OCI-LY1 (cell line): Measurements from ENCODE around the gene NDUFS7.

Source experiments
- H2AFZ ChIP-seq: fragments of 200-600 bp; sonication (generic), shearing (Covaris generic); 2 replicates; pipeline ENCODE4 v1.6.0; 2014; ENCODE audit warnings: antibody characterized with exemption, mild to moderate bottlenecking, low read length
- H3F3A ChIP-seq: fragments of 200-600 bp; sonication (generic), shearing (Covaris generic); 2 replicates; pipeline ENCODE4 v1.6.0; 2014; ENCODE audit warnings: mild to moderate bottlenecking, antibody characterized with exemption, low read length, moderate library complexity; ENCODE audit not compliant: insufficient read depth
- H3K27ac ChIP-seq: fragments of 200-600 bp; sonication (generic); 2 replicates; pipeline ENCODE4 v1.5.1; 2014; ENCODE audit warnings: low read length, mixed run types, mild to moderate bottlenecking, low read depth; ENCODE audit not compliant: poor library complexity, severe bottlenecking
- H3K27me3 ChIP-seq: fragments of 200-600 bp; sonication (generic); 2 replicates; pipeline ENCODE4 v1.6.0; 2014; ENCODE audit warnings: antibody characterized with exemption, mild to moderate bottlenecking, low read length, moderate library complexity; ENCODE audit not compliant: insufficient read depth
- H3K36me3 ChIP-seq: fragments of 200-600 bp; sonication (generic); 2 replicates; pipeline ENCODE4 v1.6.1; 2014; ENCODE audit warnings: mild to moderate bottlenecking, antibody characterized with exemption, low read length, moderate library complexity, mixed read lengths; ENCODE audit not compliant: insufficient read depth
- H3K4me1 ChIP-seq: fragments of 200-600 bp; sonication (generic); 2 replicates; pipeline ENCODE4 v1.5.1; 2014; ENCODE audit warnings: mild to moderate bottlenecking, low read length, moderate library complexity; ENCODE audit not compliant: insufficient read depth, severe bottlenecking
- H3K4me2 ChIP-seq: fragments of 200-600 bp; sonication (generic), shearing (Covaris generic); 2 replicates; pipeline ENCODE4 v1.6.1; 2014; ENCODE audit warnings: low read length
- H3K4me3 ChIP-seq: fragments of 200-600 bp; sonication (generic); 2 replicates; pipeline ENCODE4 v1.5.1; 2014; ENCODE audit warnings: low read length, low read depth, mild to moderate bottlenecking, mixed read lengths; ENCODE audit not compliant: poor library complexity, severe bottlenecking
- H3K79me2 ChIP-seq: fragments of 200-600 bp; shearing (Covaris generic); 2 replicates; pipeline ENCODE4 v1.6.1; 2016; ENCODE audit warnings: mixed run types, low read length, mixed read lengths; ENCODE audit not compliant: insufficient read depth
- H3K9ac ChIP-seq: fragments of 200-600 bp; sonication (generic), shearing (Covaris generic); 2 replicates; pipeline ENCODE4 v1.6.1; 2014; ENCODE audit warnings: mild to moderate bottlenecking, low read length, mixed read lengths
- H3K9me2 ChIP-seq: fragments of 200-600 bp; sonication (generic), shearing (Covaris generic); 2 replicates; pipeline ENCODE4 v1.6.1; 2014; ENCODE audit warnings: low read depth, mild to moderate bottlenecking, low read length, mixed read lengths
- H3K9me3 ChIP-seq: fragments of 200-600 bp; shearing (Covaris generic); 2 replicates; pipeline ENCODE4 v1.6.1; 2014; ENCODE audit warnings: low read length, mixed read lengths
- H4K20me1 ChIP-seq: fragments of 200-600 bp; sonication (generic), shearing (Covaris generic); 2 replicates; pipeline ENCODE4 v1.6.0; 2016; ENCODE audit warnings: mild to moderate bottlenecking, low read length; ENCODE audit not compliant: insufficient read depth
- CTCF ChIP-seq: fragments of 200-600 bp; sonication (generic), shearing (Covaris generic); IDR thresholded peaks from 2 replicates; pipeline ENCODE4 v1.5.1; 2017; ENCODE audit warnings: mild to moderate bottlenecking, antibody characterized with exemption, low read length, moderate library complexity, mixed read lengths
- EZH2 ChIP-seq: fragments of 200-600 bp; sonication (generic), shearing (Covaris generic); IDR thresholded peaks from 2 replicates; pipeline ENCODE4 v1.8.0; 2017; ENCODE audit warnings: borderline replicate concordance, mixed run types, mild to moderate bottlenecking, antibody characterized with exemption, low read length, moderate library complexity, mixed read lengths

NDUFS7 gene

DNA sequence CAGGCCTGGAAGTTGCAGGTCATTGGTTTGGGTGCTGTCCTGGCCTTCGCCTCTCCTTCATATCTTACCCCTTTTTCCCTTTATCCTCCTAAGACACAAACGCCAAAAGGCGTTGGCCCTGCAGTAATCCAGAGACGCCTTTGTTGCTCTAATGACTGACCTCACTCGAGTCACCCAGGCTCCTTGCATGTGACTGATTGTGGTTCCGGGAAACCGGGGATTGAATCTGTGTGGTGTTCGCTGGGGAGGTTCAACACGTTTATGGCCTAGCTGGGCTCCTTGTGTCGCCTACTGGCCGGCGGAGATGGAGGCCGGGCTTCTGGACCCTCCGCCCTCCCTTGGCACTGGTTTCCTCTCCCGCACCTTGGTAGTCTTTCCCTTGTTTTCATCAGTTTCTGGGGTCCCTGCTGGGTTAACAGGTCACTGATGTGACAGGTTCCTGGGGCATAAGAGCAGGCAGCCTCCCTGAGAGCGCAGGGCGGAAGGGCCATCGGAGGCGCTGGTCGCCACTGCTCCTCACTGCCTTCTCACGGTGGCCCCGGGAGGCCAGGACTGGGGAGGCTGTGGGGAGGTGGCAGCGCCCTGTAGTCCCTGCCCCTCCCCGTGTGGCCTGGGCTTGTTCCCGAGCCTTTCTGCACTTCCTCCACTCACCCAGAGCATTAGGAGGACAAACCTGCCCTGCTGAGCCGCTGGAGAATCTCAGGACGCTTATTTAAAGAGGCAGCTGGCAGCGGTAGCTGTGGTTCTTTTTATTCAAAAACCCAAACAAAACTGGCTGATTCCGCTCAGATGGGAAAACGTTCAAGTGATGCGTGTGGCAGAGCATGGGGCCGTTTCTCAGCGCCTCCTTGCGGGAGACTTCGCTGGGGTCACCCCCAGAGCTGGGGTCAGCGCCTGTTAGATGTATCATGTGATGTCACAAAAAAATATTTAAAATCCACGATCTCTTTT, 18.1 kb upstream of the NDUFS7 start:
- no peaks in the 10 kb centered on the region for H3K9me3 ChIP-seq
- no peak overlapping the region for H2AFZ ChIP-seq
- no peak overlapping the region for H3K9ac ChIP-seq
- H3K9me2 ChIP-seq = no peaks in the 10 kb centered on the region
- H4K20me1 ChIP-seq = no peaks in the 10 kb centered on the region
- H3K4me2 ChIP-seq = no peak overlapping the region
- H3F3A ChIP-seq = no peaks in the 10 kb centered on the region
- H3K27ac ChIP-seq = no peak overlapping the region
- H3K27me3 ChIP-seq = no peaks in the 10 kb centered on the region
- TF ChIP-seq CTCF (no peak), EZH2 (no peak)
- H3K79me2 ChIP-seq = no peaks in the 10 kb centered on the region
- peaks cover 72% of the 10 kb centered on the region for H3K36me3 ChIP-seq
- peaks cover 18% of the 10 kb centered on the region for H3K4me1 ChIP-seq
- H3K4me3 ChIP-seq = no peak overlapping the region

DNA sequence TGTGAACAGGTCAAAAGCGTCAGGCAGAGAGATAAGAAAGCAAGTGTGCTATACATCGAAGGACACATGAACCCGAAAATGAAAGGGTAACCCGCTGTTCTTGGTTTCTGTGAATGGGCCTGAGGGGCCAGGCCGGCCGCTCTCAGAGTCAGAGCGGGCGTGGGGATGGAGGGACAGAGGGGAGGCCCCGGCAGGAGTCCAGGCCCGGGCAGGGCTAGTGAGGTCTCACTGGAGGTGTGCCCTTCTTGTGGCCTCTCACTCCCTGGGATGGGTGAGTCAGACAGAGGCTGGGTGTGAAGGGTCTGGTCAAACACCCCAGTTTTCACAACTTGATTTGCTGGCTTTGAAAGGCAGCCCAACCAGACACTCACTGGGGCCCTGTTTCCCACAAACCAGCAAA, 17.4 kb upstream of the NDUFS7 start:
- no peaks in the 10 kb centered on the region; the same call in 1 of the 2 replicates for H3F3A ChIP-seq
- H3K4me3 ChIP-seq = no peak overlapping the region
- H3K9me2 ChIP-seq = no peaks in the 10 kb centered on the region
- no peaks in the 10 kb centered on the region for H4K20me1 ChIP-seq
- H3K36me3 ChIP-seq = peaks cover 72% of the 10 kb centered on the region
- no peaks in the 10 kb centered on the region for H3K27me3 ChIP-seq
- H3K79me2 ChIP-seq = no peaks in the 10 kb centered on the region
- H3K4me1 ChIP-seq = peaks cover 25% of the 10 kb centered on the region
- H2AFZ ChIP-seq = no peak overlapping the region
- H3K4me2 ChIP-seq = no peak overlapping the region
- no peaks in the 10 kb centered on the region for H3K9me3 ChIP-seq
- no peak overlapping the region for H3K27ac ChIP-seq
- TF ChIP-seq CTCF = no peak
- TF ChIP-seq EZH2 = no peak
- no peak overlapping the region for H3K9ac ChIP-seq

DNA sequence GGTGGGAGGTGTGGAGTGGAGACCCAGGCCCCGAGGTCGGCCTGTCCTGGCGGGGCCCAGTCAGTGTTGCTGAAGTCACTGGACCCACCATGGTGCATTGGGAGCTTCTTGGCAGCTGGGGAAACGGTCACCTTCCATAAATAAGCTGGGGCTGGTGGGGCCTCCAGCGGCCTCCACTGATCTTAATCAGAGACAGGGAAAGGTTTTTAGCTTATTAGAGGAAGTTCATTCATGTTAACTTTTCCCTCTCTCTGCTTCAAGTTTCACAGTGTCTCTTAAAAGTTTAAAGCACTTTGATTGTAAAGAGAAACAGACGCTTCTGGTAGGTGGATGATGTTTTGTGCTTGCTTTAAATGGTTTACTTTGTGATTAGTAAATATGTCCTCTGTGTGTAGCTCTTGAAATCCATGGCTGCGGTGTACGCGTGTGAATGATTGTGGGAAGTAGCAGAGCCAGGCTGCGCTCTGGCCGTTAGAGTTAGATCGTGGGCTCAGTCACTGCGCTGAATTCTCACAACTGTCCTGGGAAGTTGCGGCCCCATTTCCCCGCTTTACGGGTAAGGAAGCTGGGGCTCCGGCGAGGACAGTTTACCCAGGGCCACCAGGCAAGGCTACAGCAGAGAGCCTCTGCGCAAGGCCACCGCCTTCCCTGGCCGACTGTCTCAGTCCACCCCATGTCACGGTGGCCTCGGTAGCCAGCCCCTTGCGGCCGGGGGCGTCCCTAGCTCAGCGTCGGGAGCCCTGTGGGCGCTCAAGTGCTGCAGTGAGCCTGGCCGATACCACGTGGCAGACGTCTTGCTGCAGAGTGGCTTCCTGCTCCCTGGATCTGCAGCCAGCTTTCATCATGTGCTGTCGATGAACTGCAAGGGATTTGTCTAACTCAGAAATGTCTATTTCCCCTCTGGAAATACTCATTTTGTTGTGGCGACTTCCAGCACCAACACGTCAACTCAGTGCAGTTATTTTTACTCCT, 16.5 kb upstream of the NDUFS7 start:
- Histone ChIP-seq H3K4me1 (peaks cover 26% of the 10 kb centered on the region), H4K20me1 (no peaks in the 10 kb centered on the region), H3K9me3 (no peaks in the 10 kb centered on the region), H3K27ac (no peak overlapping the region), H2AFZ (no peak overlapping the region), H3K4me3 (no peak overlapping the region), H3K27me3 (no peaks in the 10 kb centered on the region), H3F3A (no peaks in the 10 kb centered on the region; the same call in 1 of the 2 replicates), H3K9me2 (no peaks in the 10 kb centered on the region), H3K36me3 (peaks cover 71% of the 10 kb centered on the region), H3K4me2 (no peak overlapping the region), H3K79me2 (no peaks in the 10 kb centered on the region), H3K9ac (no peak overlapping the region)
- TF ChIP-seq EZH2 (no peak), CTCF (no peak)
